SK-N-SH treated with all-trans-retinoic acid at 6 μM for 48 hours (cell line): ENCODE data around the gene MPPED1.

Source experiments
- ATAC-seq: fragments of 200-7000 bp; cut with Tn5 transposase; 3 replicates; pipeline ENCODE4 v1.9.1; 2020; ENCODE audit warnings: mild to moderate bottlenecking, moderate library complexity
- ARNTL ChIP-seq: fragments of 450-650 bp; formaldehyde crosslinking; IDR thresholded peaks from 2 replicates; pipeline ENCODE4 v1.5.0; 2020; ENCODE audit warnings: low read depth, mild to moderate bottlenecking, moderate library complexity, borderline replicate concordance
- BACH2 ChIP-seq: fragments of 250-450 bp; sonication (Bioruptor Pico); IDR thresholded peaks from 2 replicates; pipeline ENCODE4 v1.9.0; 2021; ENCODE audit warnings: mild to moderate bottlenecking, borderline replicate concordance
- CSDC2 ChIP-seq: fragments of 250-450 bp; sonication (Bioruptor Pico); IDR thresholded peaks from 2 replicates; pipeline ENCODE4 v1.5.0; 2020; ENCODE audit warnings: mild to moderate bottlenecking, moderate library complexity
- ESRRG ChIP-seq: fragments of 250-450 bp; sonication (Bioruptor Pico); IDR thresholded peaks from 2 replicates; pipeline ENCODE4 v1.6.1; 2021; ENCODE audit warnings: mild to moderate bottlenecking
- PPARA ChIP-seq: fragments of 250-450 bp; sonication (Bioruptor Pico); IDR thresholded peaks from 2 replicates; pipeline ENCODE4 v1.5.0; 2020; ENCODE audit warnings: mild to moderate bottlenecking, borderline replicate concordance
- RARB ChIP-seq: fragments of 250-450 bp; sonication (Bioruptor Pico); IDR thresholded peaks from 2 replicates; pipeline ENCODE4 v1.8.0; 2021; ENCODE audit warnings: mild to moderate bottlenecking, moderate library complexity
- TCF4 ChIP-seq: fragments of 250-450 bp; sonication (Bioruptor Pico); IDR thresholded peaks from 2 replicates; pipeline ENCODE4 v1.8.0; 2021; ENCODE audit warnings: mild to moderate bottlenecking, moderate library complexity, borderline replicate concordance
- TOX ChIP-seq: fragments of 250-450 bp; sonication (Bioruptor Pico); IDR thresholded peaks from 2 replicates; pipeline ENCODE4 v1.8.0; 2021; ENCODE audit warnings: mild to moderate bottlenecking, moderate library complexity, borderline replicate concordance
- ZC3H10 ChIP-seq: fragments of 250-450 bp; sonication (Bioruptor Pico); IDR thresholded peaks from 2 replicates; pipeline ENCODE4 v1.5.1; 2021; ENCODE audit warnings: mild to moderate bottlenecking, moderate library complexity
- ZFP3 ChIP-seq: fragments of 250-450 bp; sonication (Bioruptor Pico); IDR thresholded peaks from 2 replicates; pipeline ENCODE4 v1.5.0; 2020; ENCODE audit warnings: mild to moderate bottlenecking, moderate library complexity
- ZFP30 ChIP-seq: fragments of 450-650 bp; formaldehyde crosslinking; IDR thresholded peaks from 2 replicates; pipeline ENCODE4 v1.5.0; 2022; ENCODE audit warnings: mild to moderate bottlenecking, moderate library complexity
- ZNF70 ChIP-seq: fragments of 450-650 bp; formaldehyde crosslinking; IDR thresholded peaks from 2 replicates; pipeline ENCODE4 v1.5.0; 2020; ENCODE audit warnings: mild to moderate bottlenecking, moderate library complexity
- ZNF8 ChIP-seq: fragments of 450-650 bp; formaldehyde crosslinking; IDR thresholded peaks from 2 replicates; pipeline ENCODE4 v1.5.0; 2020; ENCODE audit warnings: mild to moderate bottlenecking, moderate library complexity
- TF ChIP-seq, protein P1 (sequence below): fragments of 250-450 bp; sonication (Bioruptor Pico); IDR thresholded peaks from 2 replicates; pipeline ENCODE4 v1.5.1; 2021; ENCODE audit warnings: mild to moderate bottlenecking, moderate library complexity
- TF ChIP-seq, protein P2 (sequence below): fragments of 250-450 bp; sonication (Bioruptor Pico); IDR thresholded peaks from 2 replicates; pipeline ENCODE4 v1.8.0; 2021; ENCODE audit warnings: low read depth, mild to moderate bottlenecking, moderate library complexity, borderline replicate concordance
- TF ChIP-seq, protein P3 (sequence below): fragments of 250-450 bp; sonication (Bioruptor Pico); IDR thresholded peaks from 2 replicates; pipeline ENCODE4 v1.5.0; 2020; ENCODE audit warnings: mild to moderate bottlenecking, moderate library complexity
- TF ChIP-seq, protein P4 (sequence below): fragments of 250-450 bp; sonication (Bioruptor Pico); IDR thresholded peaks from 2 replicates; pipeline ENCODE4 v1.8.0; 2020; ENCODE audit warnings: mild to moderate bottlenecking, moderate library complexity, borderline replicate concordance
- TF ChIP-seq, protein P5 (sequence below): fragments of 250-450 bp; sonication (Bioruptor Pico); IDR thresholded peaks from 2 replicates; pipeline ENCODE4 v1.5.1; 2020; ENCODE audit warnings: low read depth, mild to moderate bottlenecking, moderate library complexity

The MPPED1 gene

DNA sequence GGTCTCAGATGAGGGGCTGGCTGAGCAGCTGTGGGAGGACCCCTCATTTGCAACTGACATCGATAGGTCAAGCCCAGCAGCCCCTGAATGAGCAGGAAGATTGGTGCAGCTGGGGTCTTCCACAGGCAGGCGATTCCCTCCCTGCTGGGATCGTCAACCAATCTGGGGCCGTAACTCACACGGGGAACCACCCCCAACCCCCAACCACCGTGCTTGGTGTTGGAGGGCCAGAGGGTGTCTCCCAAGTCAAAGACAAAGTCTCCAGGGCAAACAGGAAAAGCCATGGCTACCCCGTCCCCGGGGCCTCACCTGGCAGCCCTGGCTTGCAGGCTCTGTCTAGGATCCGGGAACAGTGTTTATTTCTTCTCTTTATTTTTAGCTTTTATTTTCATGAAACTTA is 41.8 kb upstream of the MPPED1 start:
- no peak for ATAC-seq

DNA sequence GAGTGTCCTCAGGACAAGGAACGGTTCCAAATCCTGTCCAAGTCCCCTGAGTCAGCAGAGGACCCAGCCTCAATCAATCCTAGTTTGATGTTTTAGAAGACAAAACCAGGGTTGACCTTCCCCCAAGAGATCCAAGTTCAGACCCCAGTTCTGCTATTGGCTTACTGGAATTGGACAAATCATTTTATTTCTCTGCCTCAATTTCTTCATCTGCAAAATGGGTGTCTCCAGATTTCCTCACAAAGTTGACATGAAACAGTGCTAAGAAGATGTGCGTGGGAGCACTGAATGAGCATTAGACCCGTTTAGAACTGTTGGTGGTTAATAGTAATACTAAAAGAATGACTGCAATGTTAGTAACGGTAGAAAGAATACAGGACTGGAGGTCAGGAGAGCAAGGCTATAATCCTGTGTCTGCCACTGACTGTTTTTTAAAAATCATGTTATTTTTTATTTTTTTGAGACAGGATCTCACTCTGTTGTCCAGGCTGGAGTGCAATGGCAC is 35.8 kb upstream of the MPPED1 start:
- ATAC-seq: no peak

More for the DNA sequence above, 41.8 kb upstream of the MPPED1 start:
- TF ChIP-seq ZFP3 (CRISPR knock-in tag) (no peak), TCF4 (CRISPR knock-in tag) (no peak), ESRRG (CRISPR knock-in tag) (no peak), ZFP30 (CRISPR knock-in tag) (no peak), ARNTL (CRISPR knock-in tag) (no peak), ZNF8 (CRISPR knock-in tag) (no peak), BACH2 (CRISPR knock-in tag) (no peak)
- TF ChIP-seq, protein P1, sequence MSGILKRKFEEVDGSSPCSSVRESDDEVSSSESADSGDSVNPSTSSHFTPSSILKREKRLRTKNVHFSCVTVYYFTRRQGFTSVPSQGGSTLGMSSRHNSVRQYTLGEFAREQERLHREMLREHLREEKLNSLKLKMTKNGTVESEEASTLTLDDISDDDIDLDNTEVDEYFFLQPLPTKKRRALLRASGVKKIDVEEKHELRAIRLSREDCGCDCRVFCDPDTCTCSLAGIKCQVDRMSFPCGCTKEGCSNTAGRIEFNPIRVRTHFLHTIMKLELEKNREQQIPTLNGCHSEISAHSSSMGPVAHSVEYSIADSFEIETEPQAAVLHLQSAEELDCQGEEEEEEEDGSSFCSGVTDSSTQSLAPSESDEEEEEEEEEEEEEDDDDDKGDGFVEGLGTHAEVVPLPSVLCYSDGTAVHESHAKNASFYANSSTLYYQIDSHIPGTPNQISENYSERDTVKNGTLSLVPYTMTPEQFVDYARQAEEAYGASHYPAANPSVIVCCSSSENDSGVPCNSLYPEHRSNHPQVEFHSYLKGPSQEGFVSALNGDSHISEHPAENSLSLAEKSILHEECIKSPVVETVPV (CRISPR knock-in tag): no peak
- TF ChIP-seq, protein P2, sequence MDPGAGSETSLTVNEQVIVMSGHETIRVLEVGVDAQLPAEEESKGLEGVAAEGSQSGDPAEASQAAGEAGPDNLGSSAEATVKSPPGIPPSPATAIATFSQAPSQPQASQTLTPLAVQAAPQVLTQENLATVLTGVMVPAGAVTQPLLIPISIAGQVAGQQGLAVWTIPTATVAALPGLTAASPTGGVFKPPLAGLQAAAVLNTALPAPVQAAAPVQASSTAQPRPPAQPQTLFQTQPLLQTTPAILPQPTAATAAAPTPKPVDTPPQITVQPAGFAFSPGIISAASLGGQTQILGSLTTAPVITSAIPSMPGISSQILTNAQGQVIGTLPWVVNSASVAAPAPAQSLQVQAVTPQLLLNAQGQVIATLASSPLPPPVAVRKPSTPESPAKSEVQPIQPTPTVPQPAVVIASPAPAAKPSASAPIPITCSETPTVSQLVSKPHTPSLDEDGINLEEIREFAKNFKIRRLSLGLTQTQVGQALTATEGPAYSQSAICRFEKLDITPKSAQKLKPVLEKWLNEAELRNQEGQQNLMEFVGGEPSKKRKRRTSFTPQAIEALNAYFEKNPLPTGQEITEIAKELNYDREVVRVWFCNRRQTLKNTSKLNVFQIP (CRISPR knock-in tag): no peak

DNA sequence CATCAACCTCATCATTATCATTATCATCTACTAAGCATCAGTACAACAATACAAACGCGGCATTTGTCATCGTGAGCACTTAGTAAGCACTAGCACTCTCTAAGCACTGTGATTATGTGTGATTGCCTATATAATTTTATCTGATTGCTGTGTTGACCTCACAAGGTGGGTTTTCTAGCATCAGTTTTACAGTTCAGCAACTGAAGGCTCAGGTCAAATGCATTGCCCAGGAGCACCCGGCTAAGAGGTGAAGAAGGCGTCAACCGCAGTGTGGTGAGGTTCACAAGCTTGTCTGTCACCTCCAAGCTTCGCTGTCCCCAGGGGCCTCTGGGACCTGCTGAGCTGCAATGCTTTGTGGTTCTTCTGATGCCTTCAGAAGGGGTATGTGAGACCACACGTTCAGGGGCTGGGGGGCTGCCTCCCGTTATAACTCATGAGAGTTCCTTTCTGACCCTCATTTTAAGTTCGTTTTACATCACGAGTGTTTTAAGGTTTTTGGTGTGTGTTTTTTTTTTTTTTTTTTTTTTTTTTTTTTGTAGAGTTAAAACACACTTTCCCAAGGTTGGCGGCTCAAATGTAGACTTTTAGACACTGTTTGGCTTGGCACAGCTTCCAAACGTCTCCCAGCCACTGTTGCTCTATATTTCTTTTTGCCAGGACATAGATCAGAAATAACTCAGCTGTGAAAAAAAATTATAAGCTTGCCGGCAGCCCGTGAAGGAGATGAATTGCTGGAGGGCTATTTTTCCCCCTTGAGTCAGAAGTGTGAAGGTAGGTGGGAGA is 34.9 kb upstream of the MPPED1 start:
- no peak for TF ChIP-seq ZC3H10 (CRISPR knock-in tag)
- TF ChIP-seq, protein P3, sequence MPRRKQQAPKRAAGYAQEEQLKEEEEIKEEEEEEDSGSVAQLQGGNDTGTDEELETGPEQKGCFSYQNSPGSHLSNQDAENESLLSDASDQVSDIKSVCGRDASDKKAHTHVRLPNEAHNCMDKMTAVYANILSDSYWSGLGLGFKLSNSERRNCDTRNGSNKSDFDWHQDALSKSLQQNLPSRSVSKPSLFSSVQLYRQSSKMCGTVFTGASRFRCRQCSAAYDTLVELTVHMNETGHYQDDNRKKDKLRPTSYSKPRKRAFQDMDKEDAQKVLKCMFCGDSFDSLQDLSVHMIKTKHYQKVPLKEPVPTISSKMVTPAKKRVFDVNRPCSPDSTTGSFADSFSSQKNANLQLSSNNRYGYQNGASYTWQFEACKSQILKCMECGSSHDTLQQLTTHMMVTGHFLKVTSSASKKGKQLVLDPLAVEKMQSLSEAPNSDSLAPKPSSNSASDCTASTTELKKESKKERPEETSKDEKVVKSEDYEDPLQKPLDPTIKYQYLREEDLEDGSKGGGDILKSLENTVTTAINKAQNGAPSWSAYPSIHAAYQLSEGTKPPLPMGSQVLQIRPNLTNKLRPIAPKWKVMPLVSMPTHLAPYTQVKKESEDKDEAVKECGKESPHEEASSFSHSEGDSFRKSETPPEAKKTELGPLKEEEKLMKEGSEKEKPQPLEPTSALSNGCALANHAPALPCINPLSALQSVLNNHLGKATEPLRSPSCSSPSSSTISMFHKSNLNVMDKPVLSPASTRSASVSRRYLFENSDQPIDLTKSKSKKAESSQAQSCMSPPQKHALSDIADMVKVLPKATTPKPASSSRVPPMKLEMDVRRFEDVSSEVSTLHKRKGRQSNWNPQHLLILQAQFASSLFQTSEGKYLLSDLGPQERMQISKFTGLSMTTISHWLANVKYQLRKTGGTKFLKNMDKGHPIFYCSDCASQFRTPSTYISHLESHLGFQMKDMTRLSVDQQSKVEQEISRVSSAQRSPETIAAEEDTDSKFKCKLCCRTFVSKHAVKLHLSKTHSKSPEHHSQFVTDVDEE (CRISPR knock-in tag): no peak
- TF ChIP-seq, protein P4, sequence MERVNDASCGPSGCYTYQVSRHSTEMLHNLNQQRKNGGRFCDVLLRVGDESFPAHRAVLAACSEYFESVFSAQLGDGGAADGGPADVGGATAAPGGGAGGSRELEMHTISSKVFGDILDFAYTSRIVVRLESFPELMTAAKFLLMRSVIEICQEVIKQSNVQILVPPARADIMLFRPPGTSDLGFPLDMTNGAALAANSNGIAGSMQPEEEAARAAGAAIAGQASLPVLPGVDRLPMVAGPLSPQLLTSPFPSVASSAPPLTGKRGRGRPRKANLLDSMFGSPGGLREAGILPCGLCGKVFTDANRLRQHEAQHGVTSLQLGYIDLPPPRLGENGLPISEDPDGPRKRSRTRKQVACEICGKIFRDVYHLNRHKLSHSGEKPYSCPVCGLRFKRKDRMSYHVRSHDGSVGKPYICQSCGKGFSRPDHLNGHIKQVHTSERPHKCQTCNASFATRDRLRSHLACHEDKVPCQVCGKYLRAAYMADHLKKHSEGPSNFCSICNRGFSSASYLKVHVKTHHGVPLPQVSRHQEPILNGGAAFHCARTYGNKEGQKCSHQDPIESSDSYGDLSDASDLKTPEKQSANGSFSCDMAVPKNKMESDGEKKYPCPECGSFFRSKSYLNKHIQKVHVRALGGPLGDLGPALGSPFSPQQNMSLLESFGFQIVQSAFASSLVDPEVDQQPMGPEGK: no peak
- no peak for ATAC-seq

More for the DNA sequence above, 35.8 kb upstream of the MPPED1 start:
- TF ChIP-seq, protein P5, sequence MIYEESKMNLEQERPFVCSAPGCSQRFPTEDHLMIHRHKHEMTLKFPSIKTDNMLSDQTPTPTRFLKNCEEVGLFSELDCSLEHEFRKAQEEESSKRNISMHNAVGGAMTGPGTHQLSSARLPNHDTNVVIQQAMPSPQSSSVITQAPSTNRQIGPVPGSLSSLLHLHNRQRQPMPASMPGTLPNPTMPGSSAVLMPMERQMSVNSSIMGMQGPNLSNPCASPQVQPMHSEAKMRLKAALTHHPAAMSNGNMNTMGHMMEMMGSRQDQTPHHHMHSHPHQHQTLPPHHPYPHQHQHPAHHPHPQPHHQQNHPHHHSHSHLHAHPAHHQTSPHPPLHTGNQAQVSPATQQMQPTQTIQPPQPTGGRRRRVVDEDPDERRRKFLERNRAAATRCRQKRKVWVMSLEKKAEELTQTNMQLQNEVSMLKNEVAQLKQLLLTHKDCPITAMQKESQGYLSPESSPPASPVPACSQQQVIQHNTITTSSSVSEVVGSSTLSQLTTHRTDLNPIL (CRISPR knock-in tag): no peak
- TF ChIP-seq CSDC2: no peak
- TF ChIP-seq TCF4 (CRISPR knock-in tag): no peak
- no peak for TF ChIP-seq ZNF8 (CRISPR knock-in tag)
- TF ChIP-seq RARB (CRISPR knock-in tag): no peak
- no peak for TF ChIP-seq ZFP3 (CRISPR knock-in tag)
- TF ChIP-seq, protein P4: no peak

DNA sequence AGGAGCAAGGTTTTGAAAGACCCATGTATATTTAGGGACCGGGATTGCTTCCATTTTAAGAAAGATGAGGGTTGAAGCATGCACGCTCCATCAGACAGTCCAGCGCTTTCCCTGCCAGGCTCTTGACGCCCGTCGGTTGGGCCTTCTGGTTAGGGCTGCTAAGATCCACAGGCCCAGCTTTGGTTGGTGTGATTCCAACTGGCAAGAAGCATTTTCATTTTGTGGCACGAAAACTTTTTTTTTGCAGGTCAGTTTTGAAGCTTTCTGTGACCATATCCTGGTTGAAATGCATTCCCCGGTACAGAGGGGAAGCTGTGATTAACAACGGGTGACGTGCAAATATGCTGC is 34.3 kb upstream of the MPPED1 start:
- no peak for ATAC-seq
- TF ChIP-seq ZFP30 (CRISPR knock-in tag): no peak
- TF ChIP-seq ZNF70 (CRISPR knock-in tag): no peak
- no peak for TF ChIP-seq TOX (CRISPR knock-in tag)
- TF ChIP-seq CSDC2: no peak
- no peak for TF ChIP-seq ZFP3 (CRISPR knock-in tag)
- TF ChIP-seq PPARA: no peak
- TF ChIP-seq RARB (CRISPR knock-in tag): no peak
- TF ChIP-seq, protein P2 (CRISPR knock-in tag): no peak
